HEK293 (cell line): ENCODE data around the gene DNAJC21.
A peak's percentile ranks its signal among the peaks of the same experiment; 100 is the strongest.

Experiments
- CTCF ChIA-PET: fragments of 350-600 bp; formaldehyde crosslinking; extraction: SDS; loops from one replicate; lab custom pipeline; 2021; ENCODE audit warnings: antibody characterized with exemption; lab: Yijun Ruan, JAX
- POLR2A ChIA-PET: fragments of 300-600 bp; formaldehyde crosslinking; extraction: SDS; loops from one replicate; lab custom pipeline; 2020; ENCODE audit warnings: antibody characterized with exemption, inconsistent platforms; lab: Yijun Ruan, JAX
- H3K27ac ChIP-seq: fragments of 200-500 bp; sonication (Bioruptor generic); 2 replicates; pipeline ENCODE4 v1.5.1; 2014; ENCODE audit warnings: low read depth, low read length, control low read depth, inconsistent platforms; ENCODE audit errors: extremely low read depth
- H3K36me3 ChIP-seq, 2 experiments: fragments of 200-500 bp in 1 of 2; sonication (Bioruptor generic) in 1 of 2; 1 replicate in 1 of 2; 2 replicates in 1 of 2; pipeline ENCODE4 v1.5.1; 2014 to 2017; ENCODE audit warnings: inconsistent platforms in 2 of 2, low read length in 2 of 2; ENCODE audit not compliant: control insufficient read depth in 2 of 2, insufficient read depth in 1 of 2
- H3K4me1 ChIP-seq: fragments of 200-500 bp; sonication (Bioruptor generic); 2 replicates; pipeline ENCODE4 v1.5.1; 2014; ENCODE audit warnings: mild to moderate bottlenecking, low read length, inconsistent platforms; ENCODE audit not compliant: control insufficient read depth, insufficient read depth
- H3K4me3 ChIP-seq: 2 replicates; pipeline ENCODE4 v1.5.1; 2011; ENCODE audit warnings: low read depth, mild to moderate bottlenecking, control low read depth, low read length, moderate library complexity
- H3K9me3 ChIP-seq: fragments of 200-500 bp; sonication (Bioruptor generic); 2 replicates; pipeline ENCODE4 v1.5.1; 2014; ENCODE audit warnings: low read depth, low read length, inconsistent platforms; ENCODE audit not compliant: control insufficient read depth, insufficient read depth
- SP2 ChIP-seq: fragments of 450-650 bp; formaldehyde crosslinking; IDR thresholded peaks from 2 replicates; pipeline ENCODE4 v1.5.1; 2016; ENCODE audit warnings: missing biosample characterization, missing genetic modification characterization
- TRIM28 ChIP-seq: IDR thresholded peaks from 2 replicates; pipeline ENCODE4 v1.6.1; 2011; ENCODE audit warnings: low read length, control low read depth, borderline replicate concordance
- ZIC2 ChIP-seq: fragments of 450-650 bp; formaldehyde crosslinking; IDR thresholded peaks from 2 replicates; pipeline ENCODE4 v1.5.1; 2016; ENCODE audit warnings: missing biosample characterization, missing genetic modification characterization
- ZNF112 ChIP-seq: fragments of 450-650 bp; formaldehyde crosslinking; IDR thresholded peaks from 2 replicates; pipeline ENCODE4 v1.5.0; 2017; ENCODE audit warnings: missing biosample characterization, missing genetic modification characterization
- ZNF16 ChIP-seq: fragments of 450-650 bp; formaldehyde crosslinking; IDR thresholded peaks from 2 replicates; pipeline ENCODE4 v1.5.1; 2016; ENCODE audit warnings: low read depth, missing biosample characterization, missing genetic modification characterization
- ZNF23 ChIP-seq: fragments of 450-650 bp; formaldehyde crosslinking; IDR thresholded peaks from 2 replicates; pipeline ENCODE4 v1.5.1; 2016; ENCODE audit warnings: missing biosample characterization, missing genetic modification characterization, borderline replicate concordance
- ZNF292 ChIP-seq: fragments of 450-650 bp; formaldehyde crosslinking; IDR thresholded peaks from 2 replicates; pipeline ENCODE4 v1.5.1; 2016; ENCODE audit warnings: low read depth, missing biosample characterization, missing genetic modification characterization, borderline replicate concordance
- ZNF473 ChIP-seq: fragments of 450-650 bp; formaldehyde crosslinking; IDR thresholded peaks from 2 replicates; pipeline ENCODE4 v1.5.1; 2017; ENCODE audit warnings: missing biosample characterization, missing genetic modification characterization
- ZNF510 ChIP-seq: fragments of 450-650 bp; formaldehyde crosslinking; IDR thresholded peaks from 2 replicates; pipeline ENCODE4 v1.5.1; 2018; ENCODE audit warnings: mild to moderate bottlenecking, missing genetic modification characterization, missing biosample characterization; ENCODE audit not compliant: insufficient replicate concordance
- ZNF585B ChIP-seq: fragments of 450-650 bp; formaldehyde crosslinking; IDR thresholded peaks from 2 replicates; pipeline ENCODE4 v1.5.1; 2016; ENCODE audit warnings: missing biosample characterization, missing genetic modification characterization
- ZNF600 ChIP-seq: fragments of 450-650 bp; formaldehyde crosslinking; IDR thresholded peaks from 2 replicates; pipeline ENCODE4 v1.5.1; 2016; ENCODE audit warnings: missing biosample characterization, missing genetic modification characterization
- ZNF621 ChIP-seq: fragments of 450-650 bp; formaldehyde crosslinking; IDR thresholded peaks from 2 replicates; pipeline ENCODE4 v1.5.1; 2017; ENCODE audit warnings: missing biosample characterization, missing genetic modification characterization
- ZNF626 ChIP-seq: fragments of 450-650 bp; sonication (Bioruptor Pico); formaldehyde crosslinking; IDR thresholded peaks from 2 replicates; pipeline ENCODE4 v1.5.1; 2018; ENCODE audit warnings: missing biosample characterization, missing genetic modification characterization, inconsistent platforms
- ZNF654 ChIP-seq: fragments of 450-650 bp; formaldehyde crosslinking; IDR thresholded peaks from 2 replicates; pipeline ENCODE4 v1.5.1; 2016; ENCODE audit warnings: low read depth, missing biosample characterization, missing genetic modification characterization
- ZNF658 ChIP-seq: fragments of 450-650 bp; formaldehyde crosslinking; IDR thresholded peaks from 2 replicates; pipeline ENCODE4; 2016; ENCODE audit warnings: missing biosample characterization, missing genetic modification characterization
- ZNF677 ChIP-seq: fragments of 450-650 bp; IDR thresholded peaks from 2 replicates; pipeline ENCODE4 v1.5.0; 2018; ENCODE audit warnings: missing biosample characterization, mild to moderate bottlenecking, missing genetic modification characterization, moderate library complexity
- ZSCAN23 ChIP-seq: fragments of 450-650 bp; formaldehyde crosslinking; IDR thresholded peaks from 2 replicates; pipeline ENCODE4 v1.5.1; 2016; ENCODE audit warnings: missing biosample characterization, missing genetic modification characterization
- TF ChIP-seq, protein P1 (sequence below): fragments of 450-650 bp; formaldehyde crosslinking; IDR thresholded peaks from 2 replicates; pipeline ENCODE4 v1.5.1; 2016; ENCODE audit warnings: missing biosample characterization, missing genetic modification characterization
- TF ChIP-seq, protein P2 (sequence below): fragments of 450-650 bp; formaldehyde crosslinking; IDR thresholded peaks from 2 replicates; pipeline ENCODE4 v1.5.1; 2016; ENCODE audit warnings: missing biosample characterization, missing genetic modification characterization

The DNAJC21 gene

DNA sequence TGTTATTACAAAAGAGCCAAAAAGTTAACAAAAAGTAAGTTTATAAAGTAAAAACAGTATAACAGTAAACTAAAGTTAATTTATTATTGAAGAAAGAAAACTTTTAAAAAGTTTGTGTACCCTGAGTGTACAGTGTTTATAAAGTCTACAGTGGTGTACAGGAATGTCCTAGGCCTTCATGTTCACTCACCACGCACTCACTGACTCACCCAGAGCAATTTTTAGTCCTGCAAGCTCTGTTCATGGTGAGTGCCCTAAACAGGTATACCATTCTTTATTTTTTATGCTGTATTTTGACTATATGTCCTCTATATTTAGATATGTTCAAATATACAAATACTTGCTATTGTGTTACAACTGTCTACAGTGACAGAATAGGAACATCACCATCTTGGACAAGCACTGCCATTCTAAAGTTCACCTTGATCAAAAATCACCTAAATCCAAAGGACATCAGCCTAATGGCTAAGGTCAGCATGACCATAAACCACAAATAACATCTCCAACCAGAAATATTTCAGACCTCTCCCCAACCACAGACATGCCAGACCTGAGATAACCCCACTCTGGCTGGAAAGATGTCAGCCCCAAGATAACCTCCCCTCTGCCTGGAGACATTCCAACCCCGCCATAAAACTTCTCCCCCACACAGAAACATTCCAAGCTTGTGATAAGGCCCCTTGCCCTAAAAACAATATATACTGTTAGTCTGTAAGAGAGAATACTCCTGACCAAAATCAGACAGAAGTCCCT lies 62.3 kb downstream of the DNAJC21 start (continued):
- TF ChIP-seq, protein P1, sequence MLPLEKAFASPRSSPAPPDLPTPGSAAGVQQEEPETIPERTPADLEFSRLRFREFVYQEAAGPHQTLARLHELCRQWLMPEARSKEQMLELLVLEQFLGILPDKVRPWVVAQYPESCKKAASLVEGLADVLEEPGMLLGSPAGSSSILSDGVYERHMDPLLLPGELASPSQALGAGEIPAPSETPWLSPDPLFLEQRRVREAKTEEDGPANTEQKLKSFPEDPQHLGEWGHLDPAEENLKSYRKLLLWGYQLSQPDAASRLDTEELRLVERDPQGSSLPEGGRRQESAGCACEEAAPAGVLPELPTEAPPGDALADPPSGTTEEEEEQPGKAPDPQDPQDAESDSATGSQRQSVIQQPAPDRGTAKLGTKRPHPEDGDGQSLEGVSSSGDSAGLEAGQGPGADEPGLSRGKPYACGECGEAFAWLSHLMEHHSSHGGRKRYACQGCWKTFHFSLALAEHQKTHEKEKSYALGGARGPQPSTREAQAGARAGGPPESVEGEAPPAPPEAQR (tag by site-specific recombination), result no peak
- TF ChIP-seq ZNF510 (tag by site-specific recombination) (no peak), TRIM28 (no peak), ZNF473 (tag by site-specific recombination) (no peak), ZNF621 (tag by site-specific recombination) (no peak), ZSCAN23 (tag by site-specific recombination) (no peak), ZNF626 (tag by site-specific recombination) (no peak)

DNA sequence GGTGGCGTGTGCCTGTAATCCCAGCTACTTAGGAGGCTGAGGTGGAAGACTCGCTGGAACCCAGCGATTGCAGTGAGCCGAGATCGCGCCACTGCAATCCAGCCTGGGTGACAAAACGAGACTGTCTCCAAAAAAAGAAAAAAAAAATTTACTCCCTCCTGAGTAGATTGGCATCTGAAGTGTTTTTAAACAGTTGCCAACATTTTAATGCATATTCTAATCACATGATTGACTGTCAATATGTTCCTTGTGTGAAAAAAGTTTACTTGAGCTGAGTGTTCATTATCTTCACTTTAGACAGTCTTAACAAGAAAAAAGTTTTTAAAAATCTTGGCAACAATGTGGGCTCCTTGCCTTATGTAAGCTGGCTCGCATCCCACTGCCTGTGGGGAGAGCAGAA lies 64.6 kb downstream of the DNAJC21 start:
- ChIA-PET POLR2A (no interaction called here), CTCF (interaction anchor here (1.0 to 3.8 kb wide), 2 partner anchors 9 to 36 kb away, joined by 6 to 31 read pairs; no protein-coding TSS in a partner anchor)
- H3K9me3 ChIP-seq, result no peaks in the 10 kb centered on the region
- peaks cover 3% of the 10 kb centered on the region; the same call in 1 of the 2 replicates for H3K4me1 ChIP-seq
- H3K27ac ChIP-seq, result no peak overlapping the region
- TF ChIP-seq ZNF677 (tag by site-specific recombination) (no peak), ZNF585B (peak; percentile 55; the same call in 1 of the 2 replicates), ZNF292 (tag by site-specific recombination) (no peak), ZNF600 (no peak), ZNF658 (tag by site-specific recombination) (no peak), ZNF654 (no peak)
- H3K4me3 ChIP-seq, result no peak overlapping the region
- no peaks in the 10 kb centered on the region for H3K36me3 ChIP-seq

DNA sequence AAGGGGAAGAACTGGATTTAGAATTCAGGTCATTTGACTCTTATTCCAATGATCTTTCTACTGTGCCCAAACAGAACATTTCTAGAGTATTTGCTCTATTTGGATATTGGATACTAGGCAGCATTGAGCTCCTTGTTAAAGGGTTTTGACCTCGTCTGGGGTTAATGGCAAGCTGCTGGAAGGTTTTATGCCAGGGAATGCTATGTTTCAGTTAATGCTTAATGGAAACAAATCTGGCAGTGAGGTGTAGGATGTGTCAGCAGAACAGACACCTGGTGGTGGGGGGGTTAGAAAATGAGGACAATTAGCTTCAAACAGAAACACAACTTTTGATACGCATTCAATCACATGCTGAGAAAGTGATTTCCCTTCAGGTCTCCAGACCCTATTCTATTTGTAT lies 66.9 kb downstream of the DNAJC21 start:
- peaks cover 3% of the 10 kb centered on the region; the same call in 1 of the 2 replicates for H3K4me1 ChIP-seq
- CTCF ChIA-PET, result interaction anchor here (0.6 to 0.8 kb wide), 2 partner anchors 98 to 622 kb away, joined by 3 read pairs; no protein-coding TSS in a partner anchor

More for the DNA sequence above, 66.9 kb downstream of the DNAJC21 start:
- no peak for TF ChIP-seq ZNF16 (tag by site-specific recombination)
- no peak for TF ChIP-seq ZNF23 (tag by site-specific recombination)
- no peak for TF ChIP-seq ZIC2 (tag by site-specific recombination)
- TF ChIP-seq SP2 (tag by site-specific recombination), result no peak
- no peak for TF ChIP-seq ZNF112
- TF ChIP-seq, protein P2, sequence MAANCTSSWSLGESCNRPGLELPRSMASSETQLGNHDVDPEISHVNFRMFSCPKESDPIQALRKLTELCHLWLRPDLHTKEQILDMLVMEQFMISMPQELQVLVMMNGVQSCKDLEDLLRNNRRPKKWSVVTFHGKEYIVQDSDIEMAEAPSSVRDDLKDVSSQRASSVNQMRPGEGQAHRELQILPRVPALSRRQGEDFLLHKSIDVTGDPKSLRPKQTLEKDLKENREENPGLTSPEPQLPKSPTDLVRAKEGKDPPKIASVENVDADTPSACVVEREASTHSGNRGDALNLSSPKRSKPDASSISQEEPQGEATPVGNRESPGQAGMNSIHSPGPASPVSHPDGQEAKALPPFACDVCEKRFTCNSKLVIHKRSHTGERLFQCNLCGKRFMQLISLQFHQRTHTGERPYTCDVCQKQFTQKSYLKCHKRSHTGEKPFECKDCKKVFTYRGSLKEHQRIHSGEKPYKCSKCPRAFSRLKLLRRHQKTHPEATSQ, result no peak
- Histone ChIP-seq H3K27ac (no peak overlapping the region), H3K4me3 (no peak overlapping the region), H3K9me3 (no peaks in the 10 kb centered on the region), H3K36me3 (no peaks in the 10 kb centered on the region)
- POLR2A ChIA-PET, result no interaction called here
